ENCODE data around the gene CHCT1.

DNA sequence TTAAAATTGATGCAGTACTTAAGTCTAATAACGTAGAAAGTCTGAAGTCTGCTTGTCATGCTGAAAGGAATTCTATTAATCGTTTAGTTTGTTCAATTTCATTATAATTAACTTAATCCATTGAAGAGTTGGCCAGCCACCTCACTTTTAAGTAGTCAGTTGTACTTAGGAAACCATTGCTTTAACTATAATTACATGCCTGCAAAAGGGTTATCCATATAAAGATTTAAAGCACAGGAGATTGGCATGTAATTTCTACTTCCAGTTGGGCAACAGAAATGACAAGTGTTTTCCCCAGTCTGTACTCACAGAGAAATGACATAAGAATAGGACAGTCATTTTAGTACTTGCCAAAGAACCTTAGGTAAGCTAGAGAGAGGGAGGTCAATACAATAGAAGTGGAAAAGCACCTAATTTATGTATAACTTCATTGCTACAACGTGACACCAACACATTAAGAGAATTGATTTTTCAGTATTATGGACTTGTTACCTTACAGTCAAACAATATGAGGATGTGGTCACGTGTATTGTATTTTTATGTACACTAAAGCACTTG is 26.7 kb upstream of the CHCT1 start:
- TF ChIP-seq CTCF (IDR thresholded peaks at IDR 0.05), result no peak
- no peak for TF ChIP-seq POLR2A (IDR thresholded peaks at IDR 0.05)
